ENCODE results near the gene KLF13. TPM values are rescaled to one million over a fixed set of nuclear protein-coding genes. Genes with fewer than 3 reads are reported as not detected.
"Not testable (repeated sequence)": the region's sequence is repeated elsewhere in the genome, so short reads cannot be mapped to it uniquely, and the experiment has no call there.

Gene KLF13
- total RNA-seq, 1 donor from 2014 or later: 42.7 TPM

GRCh38 chr15:31347067-31347975 lies 20.7 kb downstream of the KLF13 start:
- ATAC-seq: no peak

- ATAC-seq: no peak
Measured at GRCh38 chr15:31347981-31348803, 21.6 kb downstream of the KLF13 start.

GRCh38 chr15:31349233-31350141 lies 22.9 kb downstream of the KLF13 start:
- ATAC-seq: no peak

- ATAC-seq: no peak
Measured at GRCh38 chr15:31350771-31351170, 24.1 kb downstream of the KLF13 start.

GRCh38 chr15:31352339-31352751 lies 25.7 kb downstream of the KLF13 start:
- ATAC-seq: peak; percentile 7

GRCh38 chr15:31352911-31353811 lies 26.5 kb downstream of the KLF13 start:
- ATAC-seq: peak; percentile 6

- no peak for ATAC-seq
Measured at GRCh38 chr15:31353931-31354330, 27.3 kb downstream of the KLF13 start.

GRCh38 chr15:31356097-31356496 lies 29.5 kb downstream of the KLF13 start:
- ATAC-seq: not testable (repeated sequence)

GRCh38 chr15:31357148-31357547 lies 30.5 kb downstream of the KLF13 start:
- ATAC-seq: no peak

GRCh38 chr15:31358163-31358562 lies 31.5 kb downstream of the KLF13 start:
- ATAC-seq: no peak

GRCh38 chr15:31358957-31359701 lies 32.5 kb downstream of the KLF13 start:
- peak; percentile 19 for ATAC-seq

- no peak for ATAC-seq
Measured at GRCh38 chr15:31359702-31360111, 33.1 kb downstream of the KLF13 start.

- no peak for ATAC-seq
Measured at GRCh38 chr15:31360158-31360561, 33.5 kb downstream of the KLF13 start.

GRCh38 chr15:31360843-31361763 lies 34.5 kb downstream of the KLF13 start:
- ATAC-seq: peak; percentile 77

GRCh38 chr15:31361764-31362515 lies 35.3 kb downstream of the KLF13 start:
- no peak for ATAC-seq

GRCh38 chr15:31362886-31363285 lies 36.3 kb downstream of the KLF13 start:
- no peak for ATAC-seq

- peak; percentile 59 for ATAC-seq
Measured at GRCh38 chr15:31364301-31365031, 37.8 kb downstream of the KLF13 start.
